Smooth muscle cell (in vitro differentiated cells): Measurements from ENCODE around the gene ARNT2. TPM values are rescaled to one million over a fixed set of nuclear protein-coding genes. Genes with fewer than 3 reads are reported as not detected.
A peak's percentile ranks its signal among the peaks of the same experiment; 100 is the strongest.

Source experiments
- DNase-seq: peaks from one replicate; lab custom pipeline; 2025; ENCODE audit not compliant: unreplicated experiment; lab: John Stamatoyannopoulos, UW
- H2AFZ ChIP-seq: fragments of 200-600 bp; sonication (generic); 2 replicates; pipeline ENCODE4 v1.6.0; 2016; ENCODE audit warnings: antibody characterized with exemption, low read depth, mild to moderate bottlenecking
- H3F3A ChIP-seq: fragments of 200-600 bp; sonication (generic); 2 replicates; pipeline ENCODE4 v1.6.0; 2017; ENCODE audit warnings: antibody characterized with exemption, low read depth
- H3K27ac ChIP-seq: fragments of 200-600 bp; sonication (generic); 2 replicates; pipeline ENCODE4 v1.5.1; 2016; ENCODE audit warnings: low read depth, mild to moderate bottlenecking
- H3K27me3 ChIP-seq: fragments of 200-600 bp; sonication (generic); 2 replicates; pipeline ENCODE4 v1.6.1; 2016; ENCODE audit warnings: low read depth, mild to moderate bottlenecking
- H3K36me3 ChIP-seq: fragments of 200-600 bp; sonication (generic); 2 replicates; pipeline ENCODE4 v1.5.1; 2016; ENCODE audit warnings: low read depth
- H3K4me1 ChIP-seq: fragments of 200-600 bp; sonication (generic); 2 replicates; pipeline ENCODE4 v1.5.1; 2016; ENCODE audit warnings: low read depth
- H3K4me2 ChIP-seq: fragments of 200-600 bp; sonication (generic); 2 replicates; pipeline ENCODE4 v1.6.0; 2016; ENCODE audit warnings: mild to moderate bottlenecking
- H3K4me3 ChIP-seq: fragments of 200-600 bp; sonication (generic); 2 replicates; pipeline ENCODE4 v1.5.1; 2016; ENCODE audit warnings: mild to moderate bottlenecking
- H3K79me2 ChIP-seq: fragments of 200-600 bp; sonication (generic); 2 replicates; pipeline ENCODE4 v1.6.0; 2016; ENCODE audit warnings: low read depth, mild to moderate bottlenecking
- H3K9ac ChIP-seq: fragments of 200-600 bp; sonication (generic); 2 replicates; pipeline ENCODE4 v1.6.0; 2016; ENCODE audit warnings: low read depth
- H3K9me3 ChIP-seq: fragments of 200-600 bp; sonication (generic); replicated peaks from 2 replicates; pipeline ENCODE4 v1.5.1; 2016; ENCODE audit warnings: low read depth
- H4K20me1 ChIP-seq: fragments of 200-600 bp; sonication (generic); 2 replicates; pipeline ENCODE4 v1.6.0; 2016; ENCODE audit warnings: low read depth
- WGBS: methylation state at CpG from one replicate; pipeline ENCODE4 v1.1.7; 2016; ENCODE audit warnings: low lambda C conversion rate; 5-methylcytosine and 5-hydroxymethylcytosine counted together
- polyA plus RNA-seq: library from polyadenylated mRNA; unstranded; fragments of >200 nt; fragmentation: Nextera tagmentation; extraction: Ambion mirVana; gene quantifications from 2 replicates; pipeline ENCODE4 v1.2.1, GENCODE V29; 2016
- total RNA-seq: library from RNA; depleted of rRNA; stranded (reverse); fragments of >200 nt; gene quantifications from 2 replicates; pipeline ENCODE4 v1.2.3, GENCODE V29; 2014
- TF ChIP-seq, protein P1 (sequence below): fragments of 200-600 bp; sonication (generic); IDR thresholded peaks from 2 replicates; pipeline ENCODE4 v1.5.1; 2017; ENCODE audit warnings: borderline replicate concordance, mild to moderate bottlenecking, antibody characterized with exemption; ENCODE audit not compliant: insufficient read depth, poor library complexity, severe bottlenecking

The ARNT2 gene
- total and polyA plus RNA-seq, 2 experiments from 2014 or later = 0.55 to 2.8 TPM

- H3K27me3 ChIP-seq = no peaks in the 10 kb centered on the region
- H3K27ac ChIP-seq = no peak overlapping the region
- no peak overlapping the region for H2AFZ ChIP-seq
- H3K4me3 ChIP-seq = no peak overlapping the region
- H3K4me1 ChIP-seq = peaks cover 8% of the 10 kb centered on the region
- no peak for DNase-seq
- no peaks in the 10 kb centered on the region for H3K79me2 ChIP-seq
- no peaks in the 10 kb centered on the region for H4K20me1 ChIP-seq
- TF ChIP-seq, protein P1, sequence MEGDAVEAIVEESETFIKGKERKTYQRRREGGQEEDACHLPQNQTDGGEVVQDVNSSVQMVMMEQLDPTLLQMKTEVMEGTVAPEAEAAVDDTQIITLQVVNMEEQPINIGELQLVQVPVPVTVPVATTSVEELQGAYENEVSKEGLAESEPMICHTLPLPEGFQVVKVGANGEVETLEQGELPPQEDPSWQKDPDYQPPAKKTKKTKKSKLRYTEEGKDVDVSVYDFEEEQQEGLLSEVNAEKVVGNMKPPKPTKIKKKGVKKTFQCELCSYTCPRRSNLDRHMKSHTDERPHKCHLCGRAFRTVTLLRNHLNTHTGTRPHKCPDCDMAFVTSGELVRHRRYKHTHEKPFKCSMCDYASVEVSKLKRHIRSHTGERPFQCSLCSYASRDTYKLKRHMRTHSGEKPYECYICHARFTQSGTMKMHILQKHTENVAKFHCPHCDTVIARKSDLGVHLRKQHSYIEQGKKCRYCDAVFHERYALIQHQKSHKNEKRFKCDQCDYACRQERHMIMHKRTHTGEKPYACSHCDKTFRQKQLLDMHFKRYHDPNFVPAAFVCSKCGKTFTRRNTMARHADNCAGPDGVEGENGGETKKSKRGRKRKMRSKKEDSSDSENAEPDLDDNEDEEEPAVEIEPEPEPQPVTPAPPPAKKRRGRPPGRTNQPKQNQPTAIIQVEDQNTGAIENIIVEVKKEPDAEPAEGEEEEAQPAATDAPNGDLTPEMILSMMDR = no peak
- H3K4me2 ChIP-seq = no peak overlapping the region
- no peaks in the 10 kb centered on the region for H3F3A ChIP-seq
- H3K36me3 ChIP-seq = no peaks in the 10 kb centered on the region
- no peak overlapping the region for H3K9ac ChIP-seq
- no peaks in the 10 kb centered on the region for H3K9me3 ChIP-seq
These were observed 140.9 kb downstream of the ARNT2 start for GRCh38 chr15:80545078-80545477.

DNA sequence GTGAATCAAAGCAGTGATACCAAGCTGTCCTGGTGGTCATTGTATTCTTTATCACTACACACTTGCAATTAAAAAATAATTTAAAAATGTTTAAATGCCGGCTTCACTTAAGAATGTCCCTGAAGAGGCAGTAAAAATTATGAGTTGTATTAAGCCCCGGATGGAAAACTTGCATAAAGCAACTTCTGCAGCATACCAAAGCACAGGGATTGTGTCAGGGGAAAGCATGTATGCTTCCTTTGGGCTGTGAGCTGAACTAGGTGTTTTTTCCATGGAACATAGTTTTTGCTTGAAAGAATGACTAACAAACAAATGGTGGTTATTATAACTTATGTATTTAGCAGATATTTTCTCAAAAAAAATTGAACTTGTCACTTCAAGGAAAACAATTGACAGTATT is 143.1 kb downstream of the ARNT2 start:
- Histone ChIP-seq H2AFZ (no peak overlapping the region), H3K4me3 (no peak overlapping the region), H4K20me1 (no peaks in the 10 kb centered on the region), H3K9ac (no peak overlapping the region), H3K79me2 (no peaks in the 10 kb centered on the region), H3K27me3 (no peaks in the 10 kb centered on the region), H3K4me2 (no peak overlapping the region), H3K9me3 (no peaks in the 10 kb centered on the region), H3F3A (no peaks in the 10 kb centered on the region), H3K4me1 (peaks cover 8% of the 10 kb centered on the region), H3K27ac (no peak overlapping the region), H3K36me3 (no peaks in the 10 kb centered on the region)
- no peak for DNase-seq
- TF ChIP-seq, protein P1 = no peak
- 67% methylated on average over 2 of the region's 2 CpGs for WGBS

DNA sequence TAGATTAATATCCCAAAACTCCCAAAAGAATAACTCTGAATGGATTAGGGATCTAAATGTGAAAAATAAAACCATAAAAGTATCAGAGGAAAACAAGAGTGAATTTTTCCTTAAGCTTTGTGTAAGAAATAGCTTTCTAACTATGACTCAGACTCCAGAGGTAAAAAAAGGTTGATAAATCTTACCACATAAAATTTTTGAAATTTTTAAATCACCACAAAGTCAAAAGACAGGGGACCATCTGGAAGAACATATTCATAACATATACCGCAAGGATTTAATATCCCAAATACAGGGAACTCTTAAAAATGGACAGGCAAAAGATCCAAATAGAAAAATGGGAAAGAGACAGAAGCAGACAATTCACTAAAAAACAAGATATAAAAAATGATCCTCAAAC is 145.0 kb downstream of the ARNT2 start:
- Histone ChIP-seq H4K20me1 (no peaks in the 10 kb centered on the region), H3K9ac (no peak overlapping the region), H3K27ac (peak overlapping the region; percentile 58), H3K9me3 (no peaks in the 10 kb centered on the region), H3K79me2 (no peaks in the 10 kb centered on the region), H2AFZ (no peak overlapping the region), H3K27me3 (no peaks in the 10 kb centered on the region), H3K36me3 (no peaks in the 10 kb centered on the region), H3K4me2 (peak overlapping the region; percentile 69), H3K4me1 (peaks cover 8% of the 10 kb centered on the region), H3K4me3 (no peak overlapping the region), H3F3A (no peaks in the 10 kb centered on the region)
- TF ChIP-seq, protein P1 = no peak
- WGBS = 45% methylated on average over 1 of the region's 1 CpG
- DNase-seq = no peak

GRCh38 chr15:80549654-80550053 is 145.5 kb downstream of the ARNT2 start:
- H3K4me3 ChIP-seq = no peak overlapping the region
- DNase-seq = no peak
- no peak overlapping the region for H3K9ac ChIP-seq

More at GRCh38 chr15:80549654-80550053, 145.5 kb downstream of the ARNT2 start:
- H3F3A ChIP-seq = no peaks in the 10 kb centered on the region
- 75% methylated on average over 3 of the region's 3 CpGs for WGBS
- no peak overlapping the region for H2AFZ ChIP-seq
- peaks cover 8% of the 10 kb centered on the region for H3K4me1 ChIP-seq
- no peaks in the 10 kb centered on the region for H3K27me3 ChIP-seq
- H3K79me2 ChIP-seq = no peaks in the 10 kb centered on the region
- no peaks in the 10 kb centered on the region for H4K20me1 ChIP-seq
- H3K4me2 ChIP-seq = peak overlapping the region; percentile 69
- H3K9me3 ChIP-seq = no peaks in the 10 kb centered on the region
- H3K27ac ChIP-seq = peak overlapping the region; percentile 58
- TF ChIP-seq, protein P1 = no peak
- no peaks in the 10 kb centered on the region for H3K36me3 ChIP-seq
